ENCODE measurements around the gene INPP5A. TPM values are rescaled to one million over a fixed set of nuclear protein-coding genes. Genes with fewer than 3 reads are reported as not detected.

INPP5A gene
- total and polyA plus RNA-seq, 10 of the 15 experiments (the other 5 are each of a cell fraction or from before 2014, with no cell fraction given) = 0.52 to 15.0 (median 6.3) TPM

DNA sequence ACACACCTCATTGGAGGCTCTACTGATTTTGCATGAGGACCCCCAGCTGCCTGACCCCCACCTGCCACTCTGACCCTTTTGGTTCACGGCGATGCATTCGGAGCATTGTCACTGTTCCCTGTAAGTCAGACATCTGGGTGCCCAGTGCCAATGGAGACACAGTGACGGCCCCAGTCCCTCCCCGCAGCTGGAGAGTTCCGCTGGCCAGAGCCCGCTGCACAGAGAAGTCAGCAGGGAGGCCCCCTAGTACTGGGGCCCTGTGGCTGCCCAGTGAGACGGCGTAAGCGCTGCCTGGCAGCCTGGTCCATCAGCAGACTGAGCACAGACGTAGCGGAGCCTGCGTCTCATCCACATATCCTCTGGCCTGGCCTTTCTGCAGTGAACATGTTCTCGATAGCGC is 170.9 kb downstream of the INPP5A start:
- no TSS peak for BruUV-seq (replicated peaks)
- POLR2A ChIA-PET = no interaction called here
- H3K27me3 ChIP-seq (replicated peaks in 1 of 2; ENCODE audit: control insufficient read depth in 2 of 2, insufficient read depth in 2 of 2, low read length in 1 of 2) = no peaks in the 10 kb centered on the region
- no peak overlapping the region for H3K27ac ChIP-seq (ENCODE audit: control insufficient read depth, insufficient read depth)
- peaks cover 8% of the 10 kb centered on the region; the same call in 1 of the 3 replicates for H3K9me3 ChIP-seq (replicated peaks; ENCODE audit: control insufficient read depth, insufficient read depth, low read length)
- RAD21 ChIA-PET (ENCODE audit: unreplicated experiment) = no interaction called here
- SMC1A ChIA-PET (ENCODE audit: uncharacterized antibody, unreplicated experiment) = no interaction called here
- 89% methylated on average over 15 of the region's 15 CpGs for WGBS (ENCODE audit: insufficient coverage, insufficient replicate concordance, low lambda C conversion rate, missing lambda C conversion rate)
- no peak overlapping the region for H2AFZ ChIP-seq (ENCODE audit: control insufficient read depth, low read depth, low read length)
- peaks cover 0 to 3% of the 10 kb centered on the region in 2 experiments; a peak in 2 of 4 replicates for H3K36me3 ChIP-seq (ENCODE audit: control insufficient read depth in 2 of 2, insufficient read depth in 2 of 2, low read length in 1 of 2)
- no peaks in the 10 kb centered on the region for H4K20me1 ChIP-seq (ENCODE audit: control insufficient read depth, insufficient read depth)
- intact Hi-C loops (cut with micrococcal nuclease; ENCODE audit: unreplicated experiment) (no loop called here), in situ Hi-C loops (cut with MboI) (no loop called here)
- CTCF ChIA-PET = no interaction called here
- DNase-seq (ENCODE audit: low read depth, low spot score) (no peak), ATAC-seq (no peak), FAIRE-seq (no peak)
- no peak overlapping the region for H3K4me2 ChIP-seq (ENCODE audit: control insufficient read depth, insufficient read depth)
- H3K79me2 ChIP-seq (ENCODE audit: control insufficient read depth, insufficient read depth, low read length) = no peaks in the 10 kb centered on the region
- TF ChIP-seq FOS (IDR thresholded peaks at IDR 0.05; ENCODE audit: borderline replicate concordance, extremely low read depth, insufficient read length) (no peak), HCFC1 (IDR thresholded peaks at IDR 0.05; ENCODE audit: low read length) (no peak), MEF2B (IDR thresholded peaks at IDR 0.05; ENCODE audit: partially characterized antibody, poor library complexity, severe bottlenecking) (no peak), GABPA (IDR thresholded peaks at IDR 0.05; ENCODE audit: low read depth) (no peak), ZBED1 (IDR thresholded peaks at IDR 0.05; ENCODE audit: borderline replicate concordance) (no peak), HDAC2 (IDR thresholded peaks at IDR 0.05) (no peak), IRF4 (IDR thresholded peaks at IDR 0.05; ENCODE audit: low read depth, low read length) (no peak)
- TF ChIP-seq, protein P1, sequence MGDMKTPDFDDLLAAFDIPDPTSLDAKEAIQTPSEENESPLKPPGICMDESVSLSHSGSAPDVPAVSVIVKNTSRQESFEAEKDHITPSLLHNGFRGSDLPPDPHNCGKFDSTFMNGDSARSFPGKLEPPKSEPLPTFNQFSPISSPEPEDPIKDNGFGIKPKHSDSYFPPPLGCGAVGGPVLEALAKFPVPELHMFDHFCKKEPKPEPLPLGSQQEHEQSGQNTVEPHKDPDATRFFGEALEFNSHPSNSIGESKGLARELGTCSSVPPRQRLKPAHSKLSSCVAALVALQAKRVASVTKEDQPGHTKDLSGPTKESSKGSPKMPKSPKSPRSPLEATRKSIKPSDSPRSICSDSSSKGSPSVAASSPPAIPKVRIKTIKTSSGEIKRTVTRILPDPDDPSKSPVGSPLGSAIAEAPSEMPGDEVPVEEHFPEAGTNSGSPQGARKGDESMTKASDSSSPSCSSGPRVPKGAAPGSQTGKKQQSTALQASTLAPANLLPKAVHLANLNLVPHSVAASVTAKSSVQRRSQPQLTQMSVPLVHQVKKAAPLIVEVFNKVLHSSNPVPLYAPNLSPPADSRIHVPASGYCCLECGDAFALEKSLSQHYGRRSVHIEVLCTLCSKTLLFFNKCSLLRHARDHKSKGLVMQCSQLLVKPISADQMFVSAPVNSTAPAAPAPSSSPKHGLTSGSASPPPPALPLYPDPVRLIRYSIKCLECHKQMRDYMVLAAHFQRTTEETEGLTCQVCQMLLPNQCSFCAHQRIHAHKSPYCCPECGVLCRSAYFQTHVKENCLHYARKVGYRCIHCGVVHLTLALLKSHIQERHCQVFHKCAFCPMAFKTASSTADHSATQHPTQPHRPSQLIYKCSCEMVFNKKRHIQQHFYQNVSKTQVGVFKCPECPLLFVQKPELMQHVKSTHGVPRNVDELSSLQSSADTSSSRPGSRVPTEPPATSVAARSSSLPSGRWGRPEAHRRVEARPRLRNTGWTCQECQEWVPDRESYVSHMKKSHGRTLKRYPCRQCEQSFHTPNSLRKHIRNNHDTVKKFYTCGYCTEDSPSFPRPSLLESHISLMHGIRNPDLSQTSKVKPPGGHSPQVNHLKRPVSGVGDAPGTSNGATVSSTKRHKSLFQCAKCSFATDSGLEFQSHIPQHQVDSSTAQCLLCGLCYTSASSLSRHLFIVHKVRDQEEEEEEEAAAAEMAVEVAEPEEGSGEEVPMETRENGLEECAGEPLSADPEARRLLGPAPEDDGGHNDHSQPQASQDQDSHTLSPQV (IDR thresholded peaks at IDR 0.05) = no peak
- H3K4me1 ChIP-seq (ENCODE audit: control insufficient read depth, insufficient read depth, low read length) = no peaks in the 10 kb centered on the region
- H3K4me3 ChIP-seq = no peak overlapping the region
- H3K9ac ChIP-seq (ENCODE audit: control insufficient read depth, insufficient read depth, low read length) = no peak overlapping the region

Data from GM12878 (cell line).